Measurements from ENCODE around the gene MSX2.
"Not testable (repeated sequence)": the region's sequence is repeated elsewhere in the genome, so short reads cannot be mapped to it uniquely, and the experiment has no call there.

Gene MSX2

DNA sequence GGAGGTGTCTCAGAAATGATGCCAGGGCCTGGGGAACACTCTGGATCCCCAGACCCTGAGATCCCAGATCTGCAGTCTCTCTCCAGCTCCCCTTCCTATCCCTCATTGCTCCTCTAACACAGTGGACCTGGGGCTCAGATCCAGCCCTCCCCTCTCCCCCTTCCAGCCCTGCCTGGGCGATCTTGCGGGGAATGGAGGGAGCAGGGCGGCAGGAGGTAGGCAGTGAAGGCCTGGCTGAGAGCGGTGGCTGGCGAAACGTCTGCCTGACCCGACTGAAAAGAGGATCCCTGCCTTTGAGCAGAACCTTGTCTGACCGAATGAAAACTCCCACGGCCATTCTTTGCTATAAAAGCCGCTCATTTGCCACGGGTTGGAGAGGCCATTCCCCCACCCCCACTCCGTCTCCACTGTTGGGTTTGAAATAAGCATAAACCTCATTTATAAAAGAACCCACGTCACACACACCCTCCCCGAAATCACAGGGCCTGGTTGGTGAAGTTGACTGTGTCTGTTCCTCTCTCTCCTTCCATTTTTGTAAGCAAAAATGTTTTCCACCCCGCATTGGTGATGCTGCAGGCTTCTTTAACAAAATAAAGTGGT, 8.8 kb downstream of the MSX2 start:
- no peak for DNase-seq (ENCODE audit: low read depth)

DNA sequence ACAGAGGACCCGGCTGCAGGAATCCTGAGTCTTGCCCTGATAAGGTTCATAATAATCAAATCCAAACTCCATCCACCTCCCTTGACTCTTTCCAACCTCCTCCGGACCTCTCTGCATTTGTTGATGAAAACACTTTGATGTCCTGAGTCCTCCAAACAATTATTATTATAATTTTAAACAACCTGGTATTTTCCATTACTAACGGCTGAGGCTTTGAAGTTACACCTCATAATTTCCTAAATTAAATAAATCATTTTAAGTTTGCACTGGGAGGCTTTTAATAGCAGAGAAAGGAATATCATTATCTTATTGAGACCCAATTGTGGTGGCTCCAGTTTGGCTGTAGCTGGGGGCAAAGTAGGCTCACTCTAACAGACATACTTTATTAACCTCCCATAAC, 9.5 kb downstream of the MSX2 start:
- DNase-seq (ENCODE audit: low read depth) = no peak

DNA sequence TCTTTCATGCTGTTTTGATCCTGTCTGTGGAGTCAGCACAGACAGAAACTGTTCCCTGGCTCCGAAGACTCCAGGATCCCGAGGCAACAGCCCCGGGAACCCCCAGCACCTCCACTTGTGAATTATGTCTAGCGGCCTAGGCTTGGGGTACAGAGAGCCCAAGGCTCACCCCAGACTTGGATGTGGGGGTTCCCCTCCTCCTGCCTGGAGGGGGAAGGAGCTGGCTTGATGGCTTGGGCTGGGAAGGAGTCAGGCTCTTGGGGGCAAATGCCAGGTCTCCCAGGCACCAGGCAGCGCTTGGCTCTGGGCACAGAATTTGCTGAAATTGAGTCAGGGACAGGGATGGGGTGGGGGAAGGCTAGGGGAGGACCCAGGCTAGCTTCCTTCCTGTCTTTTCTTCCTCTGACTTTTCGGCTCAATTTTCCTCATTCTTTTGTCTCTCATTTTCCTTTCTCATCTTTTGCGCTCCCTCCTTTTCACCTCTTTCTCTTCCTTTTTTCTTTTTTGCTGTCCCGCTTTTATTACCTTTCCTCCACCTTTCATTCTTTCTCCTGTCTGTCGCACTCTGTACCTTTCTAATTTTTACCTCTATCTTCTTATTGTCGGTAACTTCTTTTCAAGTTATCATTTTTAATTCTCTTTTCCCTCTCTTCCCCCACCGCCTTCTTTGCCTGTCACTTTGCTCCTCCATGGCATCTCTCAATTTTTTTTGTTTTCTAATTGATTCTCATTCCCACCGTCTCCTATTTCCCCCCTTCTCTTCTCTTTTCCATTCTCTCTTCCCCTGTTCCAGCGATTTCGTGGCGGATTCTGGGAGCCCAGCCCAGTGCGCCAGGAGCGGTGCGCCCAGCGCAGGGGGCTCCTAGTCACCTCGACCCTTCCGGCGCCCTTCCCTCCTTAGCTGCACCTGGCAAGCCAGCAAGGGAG, 10.5 kb downstream of the MSX2 start:
- DNase-seq (ENCODE audit: low read depth) = no peak

DNA sequence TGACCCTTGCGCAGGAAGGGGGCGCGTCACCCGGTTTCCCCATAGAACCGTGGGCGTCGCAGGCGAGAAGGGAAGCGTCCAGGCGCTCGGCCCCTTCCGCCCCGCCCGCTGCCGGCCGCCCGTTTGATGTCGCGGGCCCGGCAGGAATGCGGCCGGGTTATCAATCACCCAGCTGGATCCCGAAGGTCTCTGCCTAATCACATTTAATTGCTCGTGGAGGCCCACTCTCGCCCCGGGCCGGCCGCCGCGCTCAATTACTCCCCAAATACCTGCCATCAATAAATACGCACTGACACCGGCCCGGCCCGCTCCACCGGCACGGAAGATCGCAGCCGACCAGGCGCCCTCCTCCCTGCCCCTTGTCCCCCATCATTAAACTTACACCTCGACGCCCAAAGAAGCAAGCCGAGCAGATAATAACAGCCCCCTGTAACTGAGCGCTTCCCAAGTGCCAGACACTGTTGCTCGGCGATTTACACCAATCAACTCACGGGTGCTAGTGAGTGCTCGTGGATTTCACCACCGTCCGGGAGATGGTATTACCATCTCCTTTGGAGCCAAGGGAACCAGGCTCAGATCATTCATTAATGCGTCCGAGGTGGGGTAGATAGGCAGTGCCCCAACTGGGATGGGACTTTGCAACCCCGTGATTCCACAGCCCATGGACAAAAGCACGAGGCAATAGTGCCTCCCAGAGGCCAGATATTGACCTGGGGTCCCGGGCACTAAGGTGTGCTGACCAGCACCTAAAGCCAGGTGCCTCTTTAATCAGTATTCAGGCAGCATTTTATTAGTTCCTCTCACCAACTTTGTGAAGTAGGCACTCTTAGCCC, 11.3 kb downstream of the MSX2 start:
- no peak for DNase-seq (ENCODE audit: low read depth)

DNA sequence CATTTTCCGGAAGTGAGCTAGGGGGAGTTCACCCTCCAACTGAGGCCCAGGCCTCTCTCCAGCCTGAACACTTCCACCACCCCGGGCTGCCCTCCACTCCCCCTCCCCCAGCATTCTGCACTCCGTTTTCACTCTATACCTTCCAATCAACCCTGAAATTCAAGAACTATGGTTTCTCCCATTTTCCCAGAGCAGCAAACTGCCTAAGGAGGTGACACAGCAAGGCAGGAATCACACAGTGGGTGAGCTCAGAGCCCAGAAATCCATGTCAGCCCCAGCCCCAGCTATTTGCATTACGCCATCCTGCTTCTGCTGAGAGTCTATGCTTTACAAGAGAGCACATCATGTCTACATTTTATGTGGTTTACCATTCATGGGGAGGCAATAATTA, 11.9 kb downstream of the MSX2 start:
- no peak for DNase-seq (ENCODE audit: low read depth)

DNA sequence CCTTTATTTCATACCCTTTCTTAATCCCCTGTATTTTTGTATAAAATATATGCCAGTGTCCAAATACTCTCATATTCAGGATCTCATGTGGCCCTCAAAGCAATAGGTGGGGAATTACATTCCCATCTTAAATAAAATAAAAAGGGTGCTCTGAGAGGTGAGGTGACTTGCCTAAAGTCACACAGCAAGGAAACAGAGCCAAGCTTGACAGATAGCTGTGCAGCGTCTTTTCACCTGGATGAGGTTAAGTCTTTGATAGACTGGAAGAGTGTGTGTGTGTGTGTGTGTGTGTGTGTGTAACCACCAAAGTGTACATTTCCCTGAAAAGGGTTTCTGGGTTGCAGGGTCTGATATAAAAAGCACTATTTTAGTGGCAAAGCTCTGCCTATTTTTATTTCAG, 12.4 kb downstream of the MSX2 start:
- DNase-seq (ENCODE audit: low read depth) = no peak

DNA sequence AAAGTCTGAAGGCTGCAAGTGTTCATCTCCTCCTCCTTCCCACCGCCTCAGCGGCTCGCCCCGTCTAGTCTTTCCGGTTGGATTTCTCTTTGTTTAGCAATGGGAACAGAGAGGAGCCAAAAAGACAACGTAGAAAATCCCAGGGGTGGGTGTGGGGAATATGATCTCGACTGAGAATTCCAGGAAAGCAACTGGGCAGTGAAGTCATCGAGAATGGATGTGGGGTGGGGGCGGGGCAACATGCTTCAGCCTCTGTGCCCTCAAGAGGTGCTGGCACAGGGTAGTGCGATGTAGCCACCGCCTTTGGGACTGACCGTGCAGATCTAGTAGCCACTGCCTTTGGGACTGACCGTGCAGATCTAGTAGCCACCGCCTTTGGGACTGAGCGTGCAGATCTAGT, 12.9 kb downstream of the MSX2 start:
- DNase-seq (ENCODE audit: low read depth) = no peak

DNA sequence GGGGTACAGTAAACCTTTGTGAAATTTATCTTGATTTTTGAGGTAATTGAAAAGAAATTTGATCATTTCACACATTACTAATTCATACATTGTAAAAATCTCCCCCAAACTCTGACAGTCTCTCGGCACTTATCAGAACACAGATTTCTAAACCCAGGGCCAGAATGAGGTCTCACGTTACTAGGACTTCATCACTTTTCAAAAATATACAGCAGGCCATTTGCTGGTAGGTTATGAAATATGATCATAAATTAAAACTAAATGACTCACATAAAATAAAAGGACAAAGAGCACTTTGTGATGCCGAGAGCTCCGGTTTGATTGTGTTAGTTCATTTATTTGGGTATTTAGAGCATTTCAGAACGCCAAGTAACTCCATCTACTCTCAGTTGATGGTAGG, 17.0 kb downstream of the MSX2 start:
- DNase-seq (ENCODE audit: low read depth) = no peak

DNA sequence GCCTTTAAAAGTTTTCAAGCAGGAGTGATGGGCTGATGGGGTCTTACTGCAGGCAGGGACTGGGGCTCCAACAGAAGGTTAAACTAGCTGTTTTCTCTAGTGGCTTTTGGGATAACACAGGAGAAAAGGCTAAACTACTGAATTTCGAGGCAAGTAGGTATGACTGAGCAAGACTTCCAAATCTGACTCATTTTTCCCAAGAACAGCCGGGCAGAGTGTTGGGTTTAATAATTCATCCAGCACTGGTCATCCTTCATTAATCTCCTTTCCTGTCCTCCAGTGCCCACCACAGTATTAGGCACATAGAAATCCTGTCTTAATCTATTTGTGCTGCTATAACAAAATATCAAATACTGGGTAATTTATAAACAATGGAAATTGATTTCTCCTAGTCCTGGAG, 20.5 kb downstream of the MSX2 start:
- DNase-seq (ENCODE audit: low read depth) = no peak

DNA sequence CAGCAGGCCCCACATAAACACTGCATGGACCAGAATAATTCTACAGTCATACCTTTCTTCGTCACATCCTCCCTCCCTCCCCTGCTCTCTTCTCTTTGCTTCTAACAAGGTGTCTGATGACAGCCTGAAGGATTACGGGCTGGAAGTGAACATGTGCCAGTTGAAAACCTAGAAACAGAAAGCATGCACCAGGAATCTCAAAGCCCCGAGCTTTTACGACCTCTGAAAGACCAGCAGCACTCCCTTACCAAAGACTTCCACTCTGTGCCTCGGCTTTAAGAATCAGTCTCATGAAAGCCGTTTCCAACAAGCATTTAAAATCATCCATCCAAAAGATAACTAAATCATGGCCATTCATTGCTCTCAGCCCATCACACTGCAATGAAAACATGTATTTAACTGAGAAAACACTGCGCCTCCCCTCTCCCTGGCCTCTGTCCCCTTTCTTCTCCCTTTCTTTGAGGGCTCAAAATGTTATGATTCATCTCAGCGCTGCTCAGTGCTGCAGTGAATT, 21.3 kb downstream of the MSX2 start:
- DNase-seq (ENCODE audit: low read depth) = no peak

DNA sequence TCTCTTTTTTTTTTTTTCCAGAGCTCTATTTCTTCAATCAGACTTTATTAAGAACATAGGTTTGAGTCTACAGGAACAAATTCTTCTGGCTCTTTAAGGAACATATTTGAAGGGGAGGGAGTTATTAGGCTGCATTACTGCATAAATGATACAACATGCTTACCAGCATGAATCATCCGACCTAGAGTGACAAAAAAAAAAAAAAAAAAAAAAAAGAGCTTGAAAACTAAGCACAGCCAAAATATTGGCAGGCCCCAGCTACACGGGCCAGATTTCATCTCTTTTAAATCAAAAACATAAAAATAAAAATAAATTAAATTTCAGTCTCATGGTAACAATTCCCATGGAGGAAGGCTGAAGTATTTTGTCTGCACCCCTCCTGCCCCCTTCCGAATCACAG, 26.3 kb downstream of the MSX2 start:
- no peak for DNase-seq (ENCODE audit: low read depth)

DNA sequence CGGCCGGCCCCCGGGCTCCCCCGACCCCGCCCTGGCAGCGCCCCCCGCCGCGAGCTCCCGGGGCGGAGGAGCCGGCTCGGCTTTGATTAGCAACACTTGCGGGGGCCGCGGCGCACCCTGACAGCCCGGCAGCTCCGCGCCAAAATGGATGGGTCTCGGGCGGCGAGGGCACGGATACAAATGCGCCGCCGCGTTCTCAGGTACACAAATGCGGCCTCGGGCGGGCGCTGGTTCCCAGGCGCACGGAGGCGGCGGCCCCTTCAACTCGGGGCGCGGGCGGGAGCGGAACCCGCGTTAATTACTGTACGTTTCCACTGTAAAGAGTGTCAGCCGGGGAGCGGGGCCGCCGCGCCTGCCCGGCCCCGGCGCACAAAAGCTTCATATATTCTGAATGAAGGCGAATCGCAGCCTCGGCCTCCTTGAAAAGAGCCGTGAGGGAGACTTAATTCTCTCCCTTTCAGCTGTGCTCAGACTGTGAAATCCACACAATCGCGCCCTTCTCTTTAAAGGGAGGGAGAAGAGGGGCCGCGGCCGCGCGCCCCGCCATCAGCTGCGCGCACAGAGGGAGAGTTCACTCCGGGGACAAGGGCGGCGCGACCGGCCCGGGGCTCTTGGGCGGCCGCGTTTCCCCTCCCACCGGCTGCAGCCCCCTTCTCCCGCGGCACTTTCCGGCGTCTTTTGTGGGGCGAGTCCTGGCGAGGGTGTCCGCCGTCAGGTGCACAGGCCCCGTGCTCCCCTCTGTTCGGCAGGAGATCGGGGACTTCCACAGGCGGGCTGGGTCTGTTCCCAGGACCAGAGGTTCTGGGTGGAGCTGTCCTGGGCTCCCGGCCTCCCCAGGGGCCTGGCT, 27.0 kb downstream of the MSX2 start:
- DNase-seq (ENCODE audit: low read depth) = no peak

DNA sequence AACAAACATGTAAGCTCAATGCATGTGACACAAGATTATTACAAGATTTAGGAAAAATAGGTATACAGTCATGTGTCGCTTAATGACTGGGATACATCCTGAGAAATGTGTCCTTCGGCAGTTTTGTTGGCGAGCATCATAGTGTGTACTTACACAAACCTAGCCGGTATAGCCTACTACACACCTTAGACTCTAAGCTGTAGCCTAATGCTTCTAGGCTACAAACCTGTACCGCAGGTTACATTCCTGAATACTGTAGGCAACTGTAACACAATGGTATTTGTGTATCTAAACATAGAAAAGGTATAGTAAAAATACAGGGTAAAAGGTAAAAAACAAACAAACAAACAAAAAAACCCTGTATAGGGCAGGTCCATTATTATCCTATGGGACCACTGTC, 27.7 kb downstream of the MSX2 start:
- no peak for DNase-seq (ENCODE audit: low read depth)

DNA sequence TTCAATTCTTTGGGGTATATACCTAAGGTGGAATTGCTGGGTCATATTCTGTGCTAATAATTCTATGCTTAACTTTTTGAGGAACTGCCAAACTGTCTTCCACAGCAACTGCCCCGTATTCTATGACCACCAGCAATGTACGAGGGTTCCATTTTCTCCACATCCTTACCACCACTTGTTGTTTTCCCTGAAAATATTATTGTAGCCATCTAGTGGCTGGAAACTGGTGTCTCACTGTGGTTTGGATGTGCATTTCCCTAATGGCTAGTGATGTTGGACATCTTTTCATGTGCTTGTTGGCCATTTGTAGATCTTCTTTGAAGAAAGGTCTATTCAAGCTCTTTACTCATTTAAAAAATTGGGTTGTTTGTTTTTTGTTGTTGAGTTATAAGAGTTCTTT, 30.7 kb downstream of the MSX2 start:
- DNase-seq (ENCODE audit: low read depth) = no peak

DNA sequence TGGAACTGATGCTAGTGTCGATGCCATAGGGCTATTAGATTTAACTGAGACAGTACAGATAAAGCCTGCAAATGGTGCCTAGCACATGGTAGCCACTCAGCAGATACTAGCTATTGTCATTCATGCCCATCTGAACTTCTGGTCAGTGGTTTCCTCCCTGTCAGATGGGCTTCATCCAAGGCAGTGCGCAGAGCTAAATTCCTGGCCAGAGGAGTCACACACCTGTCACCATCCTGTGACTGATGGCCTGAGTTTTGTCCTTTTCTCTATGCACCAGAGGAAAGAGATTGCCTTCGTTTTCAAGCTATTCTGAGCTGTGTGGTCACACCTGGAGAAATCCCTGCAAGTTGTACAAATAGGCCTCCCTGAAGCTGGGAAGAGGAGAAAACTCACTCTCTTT, 34.7 kb downstream of the MSX2 start:
- DNase-seq (ENCODE audit: low read depth) = no peak

DNA sequence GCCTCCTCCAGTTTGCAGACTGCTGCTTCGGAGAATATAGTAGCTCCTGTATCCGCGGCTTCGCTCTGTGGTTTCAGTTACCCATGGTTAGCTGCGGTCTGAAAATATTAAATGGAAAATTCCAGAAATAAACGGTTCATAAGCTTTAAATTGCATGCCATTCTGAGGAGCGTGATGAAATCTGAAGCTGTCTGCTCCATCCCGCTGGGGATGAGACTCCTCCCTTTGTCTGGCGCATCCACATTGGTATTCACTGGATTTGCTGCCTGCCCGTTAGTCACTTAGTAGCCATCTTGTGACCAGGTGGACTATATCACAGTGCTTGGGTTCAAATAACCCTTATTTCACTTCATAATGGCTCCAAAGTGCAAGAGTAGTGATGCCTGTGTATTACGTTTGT, 36.3 kb downstream of the MSX2 start:
- no peak for DNase-seq (ENCODE audit: low read depth)

DNA sequence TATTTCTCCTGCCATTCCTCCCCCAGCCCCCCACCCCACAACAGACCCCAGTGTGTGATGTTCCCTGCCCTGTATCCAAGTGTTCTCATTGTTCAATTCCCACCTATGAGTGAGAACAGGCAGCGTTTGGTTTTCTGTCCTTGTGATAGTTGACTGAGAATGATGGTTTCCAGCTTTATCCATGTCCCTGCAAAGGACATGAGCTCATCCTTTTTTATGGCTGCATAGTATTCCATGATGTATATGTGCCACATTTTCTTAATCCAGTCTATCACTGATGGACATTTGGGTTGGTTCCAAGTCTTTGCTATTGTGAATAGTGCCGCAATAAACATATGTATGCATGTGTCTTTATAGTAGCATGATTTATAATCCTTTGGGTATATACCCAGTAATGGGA, 37.0 kb downstream of the MSX2 start:
- not testable (repeated sequence) for DNase-seq (ENCODE audit: low read depth)

DNA sequence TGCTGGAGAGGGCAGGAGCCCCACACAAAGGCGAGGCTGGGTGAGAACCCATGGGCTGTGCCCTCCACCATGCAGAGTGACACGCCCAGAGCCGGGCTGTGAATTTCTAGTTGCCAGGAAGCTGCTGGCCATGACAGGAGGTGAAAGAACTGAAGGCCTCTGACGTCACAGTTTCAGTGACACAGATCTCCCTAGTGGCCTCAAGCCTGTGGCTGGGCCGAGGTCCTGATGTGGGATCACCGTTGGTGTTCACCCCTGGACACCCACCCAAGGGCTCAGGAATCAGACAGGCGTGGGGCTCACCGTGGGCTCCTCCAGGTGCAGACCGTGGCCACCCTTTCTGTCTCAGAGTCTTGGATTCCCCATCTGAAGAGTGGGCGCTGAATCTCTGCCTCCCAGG, 39.9 kb downstream of the MSX2 start:
- no peak for DNase-seq (ENCODE audit: low read depth)

DNA sequence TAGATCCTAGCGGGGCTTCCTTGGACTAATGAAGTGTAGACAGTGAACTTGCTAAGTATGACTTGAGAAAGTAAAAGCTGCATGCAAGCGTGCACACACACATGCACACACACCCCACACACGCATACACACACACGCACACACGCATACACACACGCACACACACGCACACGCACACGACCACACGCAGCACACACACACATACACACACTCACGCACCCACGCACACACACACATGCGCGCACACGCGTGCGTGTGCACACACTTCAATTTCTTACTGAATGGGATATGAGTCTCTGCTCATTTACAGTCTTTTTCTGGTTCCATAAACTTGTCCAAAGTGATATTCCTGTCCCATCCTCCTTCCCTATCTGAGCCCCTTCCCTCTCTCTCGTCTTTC, 41.2 kb downstream of the MSX2 start:
- DNase-seq (ENCODE audit: low read depth) = no peak

DNA sequence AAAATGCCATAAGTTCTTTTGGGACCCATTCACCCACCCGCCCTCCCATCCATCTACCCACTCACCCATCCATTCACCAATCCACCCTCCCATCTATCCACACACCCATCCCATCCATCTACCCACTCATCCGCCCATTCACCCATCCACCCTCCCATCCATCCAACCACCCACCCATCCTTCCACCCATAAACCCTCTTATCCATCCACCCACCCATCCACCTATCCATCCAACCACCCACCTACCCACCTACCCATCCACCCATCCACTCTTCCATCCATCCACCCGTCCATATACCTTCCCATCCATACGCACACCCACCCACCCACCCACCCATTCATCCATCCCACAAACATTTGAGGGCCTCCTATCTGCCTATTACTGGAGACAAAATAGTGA, 43.3 kb downstream of the MSX2 start:
- DNase-seq (ENCODE audit: low read depth) = no peak

DNA sequence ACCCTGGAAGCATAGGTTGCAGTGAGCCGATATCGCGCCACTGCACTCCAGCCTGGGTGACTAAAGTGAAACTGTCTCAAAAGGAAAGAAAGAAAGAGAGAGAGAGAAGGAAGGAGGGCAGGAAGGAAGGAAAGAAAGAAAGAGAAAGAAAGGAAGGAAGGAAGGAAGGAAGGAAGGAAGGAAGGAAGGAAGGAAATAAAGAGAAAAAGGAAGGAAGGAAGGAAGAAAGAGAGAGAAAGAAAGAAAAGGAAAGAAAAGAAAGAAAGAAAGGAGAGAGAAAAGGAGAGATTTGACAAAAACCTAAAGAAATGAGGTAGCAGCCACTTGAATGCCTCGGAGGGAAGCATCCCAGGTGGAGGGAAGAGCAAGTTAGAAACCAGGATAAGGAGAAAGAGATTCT, 44.6 kb downstream of the MSX2 start:
- DNase-seq (ENCODE audit: low read depth) = no peak

DNA sequence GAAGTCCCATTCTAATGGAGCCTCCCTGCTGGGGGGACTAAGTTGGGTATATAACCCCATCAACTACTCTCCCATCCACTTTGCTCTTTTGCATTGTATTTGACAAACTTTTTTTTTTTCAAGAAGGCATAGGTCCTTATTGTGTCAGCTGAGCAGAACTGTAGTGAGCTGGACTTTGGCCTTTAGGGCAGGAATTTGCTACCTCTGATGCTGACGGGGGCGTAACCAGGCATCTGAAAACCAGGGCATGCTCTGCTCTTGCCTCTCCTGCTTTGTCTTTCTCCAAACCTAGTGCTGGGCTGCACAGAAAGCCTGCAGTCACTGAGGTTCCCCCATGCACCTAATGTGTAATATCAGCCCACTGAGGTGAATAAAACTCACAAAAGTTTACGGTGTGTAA, 49.0 kb downstream of the MSX2 start:
- DNase-seq (ENCODE audit: low read depth) = no peak

All from CMK (cell line).